Measurements from ENCODE around the gene SMARCB1. TPM values are rescaled to one million over a fixed set of nuclear protein-coding genes. Genes with fewer than 3 reads are reported as not detected.

Gene SMARCB1
- total RNA-seq, 2 experiments from 2014 or later, result 112 to 113 TPM

- ChIA-PET POLR2A (no interaction called here), CTCF (interaction anchor here (1.3 kb wide), 1 partner anchor 21 kb away, joined by 3 read pairs; no protein-coding TSS in a partner anchor)
- no peak for ATAC-seq
- H3K36me3 Mint-ChIP-seq (ENCODE audit: low read depth), result peaks cover 54% of the 10 kb centered on the region
- no peak for DNase-seq
- H3K27me3 Mint-ChIP-seq (ENCODE audit: low read depth), result no peaks in the 10 kb centered on the region
- H3K9me3 Mint-ChIP-seq (ENCODE audit: insufficient read depth), result no peaks in the 10 kb centered on the region
- no peak overlapping the region for H3K4me3 Mint-ChIP-seq
- H3K27ac Mint-ChIP-seq, result peak overlapping the region; percentile 39
- H3K4me1 Mint-ChIP-seq (ENCODE audit: low read depth), result peaks cover 42% of the 10 kb centered on the region
These were observed 5.2 kb downstream of the SMARCB1 start for GRCh38 chr22:23791738-23792645.

GRCh38 chr22:23793326-23793725, 6.6 kb downstream of the SMARCB1 start:
- CTCF ChIA-PET, result interaction anchor here (1.3 kb wide), 1 partner anchor 22 kb away, joined by 3 read pairs; no protein-coding TSS in a partner anchor
- H3K27me3 Mint-ChIP-seq (ENCODE audit: low read depth), result no peaks in the 10 kb centered on the region
- H3K36me3 Mint-ChIP-seq (ENCODE audit: low read depth), result peaks cover 59% of the 10 kb centered on the region
- no peak overlapping the region for H3K4me3 Mint-ChIP-seq
- no peaks in the 10 kb centered on the region for H3K9me3 Mint-ChIP-seq (ENCODE audit: insufficient read depth)
- POLR2A ChIA-PET, result no interaction called here
- ATAC-seq (no peak), DNase-seq (no peak)
- H3K27ac Mint-ChIP-seq, result no peak overlapping the region
- peaks cover 34% of the 10 kb centered on the region for H3K4me1 Mint-ChIP-seq (ENCODE audit: low read depth)

GRCh38 chr22:23796461-23796860, 9.7 kb downstream of the SMARCB1 start:
- no peak for ATAC-seq
- H3K27ac Mint-ChIP-seq, result no peak overlapping the region
- no peak overlapping the region for H3K4me3 Mint-ChIP-seq
- DNase-seq, result no peak
- ChIA-PET CTCF (no interaction called here), POLR2A (no interaction called here)
- no peaks in the 10 kb centered on the region for H3K27me3 Mint-ChIP-seq (ENCODE audit: low read depth)
- H3K4me1 Mint-ChIP-seq (ENCODE audit: low read depth), result peaks cover 16% of the 10 kb centered on the region
- no peaks in the 10 kb centered on the region for H3K9me3 Mint-ChIP-seq (ENCODE audit: insufficient read depth)
- H3K36me3 Mint-ChIP-seq (ENCODE audit: low read depth), result peaks cover 63% of the 10 kb centered on the region

- Mint-ChIP-seq H3K4me3 (no peak overlapping the region), H3K27me3 (ENCODE audit: low read depth) (no peaks in the 10 kb centered on the region), H3K27ac (no peak overlapping the region), H3K36me3 (ENCODE audit: low read depth) (peaks cover 59% of the 10 kb centered on the region), H3K4me1 (ENCODE audit: low read depth) (no peaks in the 10 kb centered on the region), H3K9me3 (ENCODE audit: insufficient read depth) (no peaks in the 10 kb centered on the region)
- ATAC-seq (no peak), DNase-seq (no peak)
- ChIA-PET POLR2A (no interaction called here), CTCF (no interaction called here)
These were observed 13.8 kb downstream of the SMARCB1 start for GRCh38 chr22:23800297-23801237.

DNA sequence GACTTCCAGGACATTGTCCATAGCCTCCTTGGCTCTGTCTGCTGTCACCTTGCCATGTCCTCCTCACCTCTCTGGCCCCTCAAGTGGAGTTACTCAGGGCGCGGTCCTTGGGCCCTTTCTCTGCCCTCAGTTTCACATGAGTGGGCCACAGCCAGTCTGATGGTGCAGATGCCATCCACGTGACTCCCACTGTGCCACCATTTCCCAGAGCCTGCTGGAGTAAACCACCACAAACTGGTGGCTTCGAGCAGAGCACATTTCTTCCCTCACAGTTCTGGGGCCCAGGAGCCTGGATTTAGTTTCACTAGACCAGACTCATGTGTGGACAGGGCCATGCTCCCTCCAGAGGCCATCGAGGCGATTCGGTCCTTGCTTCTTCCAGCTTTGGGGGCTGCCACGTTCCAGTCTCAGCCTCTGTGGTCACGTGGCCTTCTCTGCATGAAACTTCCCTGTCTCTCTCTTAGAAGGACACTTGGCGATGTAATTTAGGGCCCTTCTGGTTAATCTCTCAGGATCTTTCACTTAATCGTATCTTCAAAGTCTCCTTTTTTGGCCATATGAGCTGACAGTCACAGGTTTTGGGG, 14.6 kb downstream of the SMARCB1 start:
- DNase-seq (no peak), ATAC-seq (no peak)
- no peaks in the 10 kb centered on the region for H3K9me3 Mint-ChIP-seq (ENCODE audit: insufficient read depth)
- no peak overlapping the region for H3K27ac Mint-ChIP-seq
- no peaks in the 10 kb centered on the region for H3K27me3 Mint-ChIP-seq (ENCODE audit: low read depth)
- peaks cover 60% of the 10 kb centered on the region for H3K36me3 Mint-ChIP-seq (ENCODE audit: low read depth)
- H3K4me3 Mint-ChIP-seq, result no peak overlapping the region
- CTCF ChIA-PET, result no interaction called here
- no peaks in the 10 kb centered on the region for H3K4me1 Mint-ChIP-seq (ENCODE audit: low read depth)
- POLR2A ChIA-PET, result no interaction called here

DNA sequence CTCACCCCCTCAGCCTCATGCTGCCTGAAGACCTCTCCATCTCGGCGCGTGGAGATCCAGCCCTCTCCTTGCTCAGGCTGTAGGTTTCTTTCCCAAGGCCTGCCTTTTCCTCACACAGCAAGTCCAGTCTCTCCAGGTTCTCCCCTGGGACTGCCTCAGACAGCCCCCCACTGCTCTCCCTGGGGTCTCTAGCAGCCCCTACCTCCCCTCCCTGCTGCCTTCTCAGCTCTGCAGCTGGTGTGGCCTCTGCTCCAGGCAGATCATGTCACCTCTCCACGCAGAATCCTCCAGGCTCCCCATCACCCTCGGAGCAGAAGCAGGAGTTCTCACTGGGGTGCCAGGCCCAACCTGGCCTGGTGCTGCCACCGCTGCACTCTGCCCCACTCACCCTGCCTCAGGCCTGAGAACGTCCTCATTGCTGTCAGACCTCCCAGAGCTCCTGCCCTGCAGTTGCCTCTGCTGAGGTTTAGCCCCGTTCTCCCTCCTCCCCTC, 15.2 kb downstream of the SMARCB1 start:
- H3K4me1 Mint-ChIP-seq (ENCODE audit: low read depth), result peaks cover 2% of the 10 kb centered on the region
- ATAC-seq (no peak), DNase-seq (no peak)
- peaks cover 59% of the 10 kb centered on the region for H3K36me3 Mint-ChIP-seq (ENCODE audit: low read depth)
- H3K4me3 Mint-ChIP-seq, result no peak overlapping the region
- no peak overlapping the region for H3K27ac Mint-ChIP-seq
- no peaks in the 10 kb centered on the region for H3K27me3 Mint-ChIP-seq (ENCODE audit: low read depth)
- CTCF ChIA-PET, result no interaction called here
- H3K9me3 Mint-ChIP-seq (ENCODE audit: insufficient read depth), result no peaks in the 10 kb centered on the region
- POLR2A ChIA-PET, result no interaction called here

- no peak overlapping the region for H3K4me3 Mint-ChIP-seq
- H3K9me3 Mint-ChIP-seq (ENCODE audit: insufficient read depth), result no peaks in the 10 kb centered on the region
- DNase-seq, result no peak
- peaks cover 4% of the 10 kb centered on the region for H3K4me1 Mint-ChIP-seq (ENCODE audit: low read depth)
- peaks cover 59% of the 10 kb centered on the region for H3K36me3 Mint-ChIP-seq (ENCODE audit: low read depth)
- ChIA-PET POLR2A (no interaction called here), CTCF (no interaction called here)
- no peaks in the 10 kb centered on the region for H3K27me3 Mint-ChIP-seq (ENCODE audit: low read depth)
- ATAC-seq, result no peak
- H3K27ac Mint-ChIP-seq, result no peak overlapping the region
These were observed 16.4 kb downstream of the SMARCB1 start for GRCh38 chr22:23803001-23803819.

DNA sequence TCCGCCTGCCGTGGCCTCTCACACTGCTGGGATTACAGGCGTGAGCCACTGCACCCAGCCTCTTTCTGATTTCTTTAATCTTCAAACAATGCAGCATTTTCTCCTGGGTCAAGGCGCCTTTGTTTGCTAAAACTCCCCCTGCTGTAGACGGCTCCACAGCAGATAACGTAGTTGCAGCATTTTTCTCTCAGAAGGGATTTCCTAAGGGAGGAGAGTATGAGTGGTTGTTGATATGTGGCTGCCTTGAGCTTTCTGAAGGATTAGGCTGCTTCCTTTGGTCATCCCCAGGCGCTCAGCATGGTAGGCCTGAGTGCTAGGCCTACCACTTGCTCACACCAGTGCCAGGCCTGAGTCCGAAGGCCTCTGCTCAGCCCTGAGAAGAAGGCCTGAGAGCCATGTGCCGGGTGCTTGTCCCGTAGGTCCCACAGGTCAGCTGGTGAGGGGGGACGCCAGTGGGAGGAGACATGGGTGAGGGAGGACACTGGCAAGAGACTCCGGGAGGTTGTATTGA, 18.1 kb downstream of the SMARCB1 start:
- Mint-ChIP-seq H3K9me3 (ENCODE audit: insufficient read depth) (no peaks in the 10 kb centered on the region), H3K4me3 (no peak overlapping the region)
- no peak for ATAC-seq

DNA sequence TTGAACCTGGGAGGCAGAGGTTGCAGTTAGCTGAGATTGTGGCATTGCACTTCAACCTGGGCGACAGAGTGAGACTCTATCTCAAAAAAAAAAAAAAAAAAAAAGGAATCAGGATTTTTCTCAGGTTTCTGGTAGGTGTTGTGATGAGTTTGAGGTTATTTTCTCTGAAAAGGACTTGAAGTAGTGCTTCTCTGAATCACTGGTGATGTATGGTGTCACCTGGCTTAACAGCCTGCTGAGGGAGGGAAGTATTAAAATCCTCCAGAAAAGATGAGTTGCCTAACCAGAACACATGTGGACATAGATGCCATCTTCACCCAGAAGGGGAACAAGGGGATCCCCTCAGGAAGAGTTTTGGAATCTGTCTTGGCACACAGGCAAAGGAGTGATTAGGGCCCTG, 20.1 kb downstream of the SMARCB1 start:
- ChIA-PET POLR2A (no interaction called here), CTCF (no interaction called here)
- Mint-ChIP-seq H3K27ac (no peak overlapping the region), H3K36me3 (ENCODE audit: low read depth) (peaks cover 48% of the 10 kb centered on the region), H3K4me1 (ENCODE audit: low read depth) (peaks cover 4% of the 10 kb centered on the region), H3K4me3 (no peak overlapping the region), H3K27me3 (ENCODE audit: low read depth) (no peaks in the 10 kb centered on the region), H3K9me3 (ENCODE audit: insufficient read depth) (no peaks in the 10 kb centered on the region)
- DNase-seq, result no peak
- no peak for ATAC-seq

More for the DNA sequence above, 18.1 kb downstream of the SMARCB1 start:
- peaks cover 54% of the 10 kb centered on the region for H3K36me3 Mint-ChIP-seq (ENCODE audit: low read depth)
- peaks cover 4% of the 10 kb centered on the region for H3K4me1 Mint-ChIP-seq (ENCODE audit: low read depth)
- ChIA-PET CTCF (no interaction called here), POLR2A (no interaction called here)
- peak overlapping the region; percentile 30 for H3K27ac Mint-ChIP-seq
- no peaks in the 10 kb centered on the region for H3K27me3 Mint-ChIP-seq (ENCODE audit: low read depth)
- no peak for DNase-seq

DNA sequence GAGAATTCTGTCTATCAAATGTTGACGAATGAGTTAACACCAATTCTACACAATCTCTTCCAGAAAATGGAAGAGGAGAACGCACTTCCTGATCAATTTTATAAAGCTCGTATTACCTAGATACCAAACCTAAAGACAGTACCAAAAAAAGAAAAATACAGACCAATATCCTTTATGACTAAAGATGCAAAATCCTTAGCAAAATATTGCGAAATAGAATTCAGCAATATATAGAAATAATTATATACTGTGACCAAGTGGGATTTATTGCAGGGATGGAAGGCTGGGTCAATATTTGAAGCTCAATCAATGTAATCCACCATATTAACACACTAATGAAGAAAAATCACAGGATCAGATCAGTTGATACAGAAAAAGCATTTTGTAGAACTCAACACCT, 25.6 kb downstream of the SMARCB1 start:
- ATAC-seq (no peak), DNase-seq (no peak)
- Mint-ChIP-seq H3K9me3 (ENCODE audit: insufficient read depth) (no peaks in the 10 kb centered on the region), H3K4me3 (no peak overlapping the region), H3K36me3 (ENCODE audit: low read depth) (peaks cover 44% of the 10 kb centered on the region), H3K27me3 (ENCODE audit: low read depth) (no peaks in the 10 kb centered on the region), H3K27ac (no peak overlapping the region), H3K4me1 (ENCODE audit: low read depth) (no peaks in the 10 kb centered on the region)
- POLR2A ChIA-PET, result no interaction called here
- CTCF ChIA-PET, result interaction anchor here (1.6 kb wide), 1 partner anchor 8 kb away, joined by 9 read pairs; no protein-coding TSS in a partner anchor
